Measurements from ENCODE around the gene FGF4.
"Not testable (repeated sequence)": the region's sequence is repeated elsewhere in the genome, so short reads cannot be mapped to it uniquely, and the experiment has no call there.

FGF4 gene

DNA sequence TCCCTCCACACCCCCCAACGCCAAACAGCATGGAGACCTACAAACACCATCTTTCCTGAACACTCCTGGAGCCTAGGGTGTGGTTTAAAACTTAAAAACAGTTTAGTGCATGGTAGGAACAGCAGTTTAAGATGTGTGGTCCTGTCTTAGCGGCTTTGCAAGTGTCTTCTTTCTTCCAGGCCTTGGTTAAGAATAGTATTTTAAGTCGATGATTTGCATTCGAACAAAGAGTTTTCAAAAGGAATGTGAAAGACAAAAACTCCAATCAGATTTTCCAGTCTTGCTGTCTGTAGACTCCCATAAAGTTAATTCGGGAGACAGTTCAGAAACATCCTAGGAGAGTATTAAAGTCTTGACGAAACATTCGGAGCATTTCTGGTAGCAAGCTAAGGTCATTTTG lies 3.7 kb downstream of the FGF4 start:
- DNase-seq: no peak

DNA sequence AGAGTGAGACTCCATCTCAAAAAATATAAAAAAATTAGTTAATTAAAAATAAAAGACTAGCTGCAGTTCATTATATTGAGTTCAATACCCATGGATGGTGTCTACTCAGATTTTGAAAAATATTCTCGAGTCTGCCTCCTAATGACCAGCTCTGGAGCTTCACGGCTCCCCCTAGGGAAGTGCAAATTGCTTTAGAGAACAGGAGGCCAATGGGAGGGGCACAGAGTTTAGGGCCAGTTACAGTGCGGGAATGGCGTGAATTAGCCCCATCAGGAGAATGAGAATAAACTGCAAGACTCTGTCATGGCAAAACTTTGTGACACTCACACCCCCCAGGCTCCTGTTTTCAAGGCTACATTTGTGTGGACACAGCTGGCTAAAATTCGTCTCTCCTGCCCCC lies 4.6 kb downstream of the FGF4 start:
- no peak for DNase-seq

DNA sequence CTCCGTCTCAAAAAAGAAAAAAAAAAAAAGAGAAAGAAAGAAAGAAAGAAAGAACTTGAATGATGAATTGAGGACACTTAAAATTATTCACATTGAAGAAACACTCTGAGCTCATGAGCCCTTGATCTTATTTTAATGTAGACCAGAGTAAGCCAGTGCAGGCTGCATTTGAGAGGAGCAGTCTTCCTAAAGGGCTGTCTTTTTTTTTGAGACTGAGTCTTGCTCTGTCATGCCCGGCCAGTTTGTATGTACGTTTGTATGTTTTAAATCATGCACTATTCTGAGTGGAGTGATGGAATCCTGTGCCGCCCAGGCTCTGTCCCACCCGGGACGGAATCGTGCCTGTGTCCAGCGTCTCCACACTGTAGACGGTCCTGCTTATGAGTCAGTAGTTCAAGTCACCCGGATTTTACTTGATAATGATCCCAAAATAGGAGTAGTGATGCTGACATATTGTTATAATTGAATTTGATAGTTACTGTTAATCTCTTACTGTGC lies 9.6 kb downstream of the FGF4 start:
- no peak for DNase-seq

- not testable (repeated sequence) for DNase-seq
These were observed 10.2 kb downstream of the FGF4 start for GRCh38 chr11:69764918-69765317.

GRCh38 chr11:69760319-69760718 lies 14.8 kb downstream of the FGF4 start:
- no peak for DNase-seq

DNA sequence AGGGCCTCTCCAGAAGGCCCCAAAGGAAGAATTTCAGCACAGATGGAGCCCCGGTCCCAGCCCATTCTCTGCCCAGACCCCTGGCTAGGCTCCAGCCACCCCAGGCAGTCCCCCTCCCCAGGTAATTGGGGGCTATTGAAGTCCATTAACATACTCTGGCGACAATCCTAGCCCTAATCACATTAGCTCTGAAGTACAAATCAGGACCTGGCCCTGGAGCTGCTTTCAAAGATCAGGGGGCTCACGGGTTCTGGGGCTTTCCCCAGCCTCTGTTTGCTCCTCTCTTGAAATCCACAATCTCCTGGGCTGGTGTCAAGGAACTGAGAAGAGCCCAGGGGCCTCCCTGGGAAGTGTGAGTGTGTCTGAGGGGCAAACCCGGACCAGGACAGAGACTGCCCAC lies 22.3 kb downstream of the FGF4 start:
- DNase-seq: no peak

DNA sequence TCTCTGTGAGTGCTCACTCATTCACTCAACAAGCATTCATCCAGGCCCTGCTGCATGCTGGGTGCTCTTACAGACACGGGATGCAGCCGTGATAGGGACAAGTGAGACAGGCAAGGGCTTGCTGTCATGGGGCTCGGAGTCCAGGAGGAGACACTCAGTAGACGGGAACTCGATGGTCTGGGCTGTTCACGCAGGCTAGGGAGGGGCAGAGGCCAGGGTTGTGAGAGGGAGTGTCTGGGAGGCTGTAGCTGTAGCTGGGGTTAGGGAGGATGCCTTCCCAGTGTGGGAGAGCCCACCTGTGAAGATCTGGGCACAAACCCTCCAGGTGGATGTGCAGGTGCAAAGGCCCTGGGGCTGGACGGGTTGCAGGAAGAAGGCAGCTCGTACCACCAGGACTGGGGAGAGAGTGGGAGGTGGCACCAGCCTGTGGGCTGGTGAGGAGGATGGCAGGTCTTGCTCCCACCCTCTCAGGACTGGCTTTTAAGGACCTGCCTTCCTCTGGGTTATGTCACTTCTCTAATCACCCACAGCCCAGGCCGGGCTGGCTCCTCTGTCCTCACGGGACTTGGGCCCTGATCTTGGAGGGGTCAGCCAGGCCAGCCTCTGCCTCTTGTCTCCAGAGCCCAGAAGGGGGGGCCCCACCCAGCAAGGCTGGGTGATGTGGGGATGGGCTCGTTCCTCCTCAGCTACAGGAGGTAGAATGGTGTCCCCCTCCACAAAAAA lies 24.1 kb downstream of the FGF4 start:
- no peak for DNase-seq

DNA sequence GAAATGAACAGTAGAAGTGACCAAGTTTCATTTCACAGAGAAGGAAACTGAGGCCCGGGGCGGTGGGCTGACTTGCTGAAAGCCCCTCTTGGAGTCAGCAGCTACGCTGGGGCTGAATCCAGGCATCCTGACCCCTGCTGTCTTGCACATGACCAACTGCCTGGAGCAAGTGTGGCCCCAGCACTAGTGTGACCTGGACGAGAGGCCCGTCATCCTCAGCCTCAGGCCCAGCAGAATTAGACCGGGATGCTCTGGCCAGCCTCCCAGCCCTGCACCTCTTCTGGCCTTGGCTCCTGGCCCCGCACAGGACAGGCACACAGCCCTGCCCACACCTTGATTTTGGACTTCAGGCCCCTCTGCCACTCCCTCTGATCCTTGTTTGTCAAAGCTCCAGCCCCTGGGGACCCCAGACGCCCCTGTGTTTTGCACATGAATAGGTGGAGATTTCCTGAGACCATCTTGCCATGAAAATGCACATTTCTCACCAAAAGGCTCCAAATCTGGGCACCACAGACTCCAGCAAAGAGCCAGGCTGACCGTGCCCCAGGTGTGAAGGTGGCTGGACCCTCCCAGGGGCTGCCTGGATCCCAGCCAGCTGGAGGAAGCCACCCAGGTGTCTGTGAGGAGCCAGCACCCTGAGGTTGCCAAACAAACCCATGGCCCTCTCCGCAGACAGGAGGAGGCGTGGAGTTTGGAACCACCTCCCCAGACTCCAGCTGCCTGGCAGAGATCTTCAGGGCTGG lies 24.9 kb downstream of the FGF4 start:
- DNase-seq: no peak

GRCh38 chr11:69748637-69749036 lies 26.5 kb downstream of the FGF4 start:
- no peak for DNase-seq

- no peak for DNase-seq
These were observed 28.1 kb downstream of the FGF4 start for GRCh38 chr11:69746752-69747742.

DNA sequence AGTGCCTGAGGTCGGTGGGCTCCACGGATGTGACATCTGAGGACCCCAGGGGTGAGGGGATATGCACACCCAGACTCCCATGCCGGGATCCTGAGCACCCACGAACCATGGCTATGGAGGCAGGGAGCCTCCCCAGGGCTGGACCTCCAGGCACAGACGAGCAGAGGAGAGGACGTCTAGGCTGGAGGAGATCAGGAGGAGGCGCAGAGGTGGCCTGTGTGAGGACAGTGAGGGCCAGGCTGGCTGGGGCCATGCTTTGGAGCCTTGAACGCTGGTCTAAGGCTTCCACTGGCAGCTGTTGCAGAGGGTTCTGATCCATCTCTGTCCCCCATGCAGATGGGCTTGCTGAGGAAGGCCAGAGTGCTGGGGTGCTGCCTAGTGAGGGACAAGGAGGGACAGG lies 29.0 kb downstream of the FGF4 start:
- DNase-seq: no peak

- DNase-seq: no peak
These were observed 29.9 kb downstream of the FGF4 start for GRCh38 chr11:69745201-69745600.

DNA sequence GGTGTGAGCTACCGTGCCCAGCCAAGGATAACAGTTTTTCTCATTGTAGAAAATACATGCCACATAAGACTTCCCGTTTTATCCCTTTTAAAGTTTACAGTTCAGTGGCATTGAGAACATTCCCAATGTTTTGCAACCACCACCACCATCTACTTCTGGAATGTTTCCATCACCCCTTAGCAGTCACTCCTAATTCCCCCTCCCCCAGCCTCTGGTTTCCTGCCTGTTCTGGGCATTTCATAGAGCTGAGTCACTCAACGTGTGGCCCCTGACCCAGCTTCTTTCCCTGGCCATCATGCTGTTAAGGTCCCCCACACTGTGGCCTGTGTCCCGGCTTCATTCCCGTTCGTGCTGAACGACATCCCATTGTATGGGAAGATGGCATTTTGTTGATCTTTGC lies 30.7 kb downstream of the FGF4 start:
- no peak for DNase-seq

DNA sequence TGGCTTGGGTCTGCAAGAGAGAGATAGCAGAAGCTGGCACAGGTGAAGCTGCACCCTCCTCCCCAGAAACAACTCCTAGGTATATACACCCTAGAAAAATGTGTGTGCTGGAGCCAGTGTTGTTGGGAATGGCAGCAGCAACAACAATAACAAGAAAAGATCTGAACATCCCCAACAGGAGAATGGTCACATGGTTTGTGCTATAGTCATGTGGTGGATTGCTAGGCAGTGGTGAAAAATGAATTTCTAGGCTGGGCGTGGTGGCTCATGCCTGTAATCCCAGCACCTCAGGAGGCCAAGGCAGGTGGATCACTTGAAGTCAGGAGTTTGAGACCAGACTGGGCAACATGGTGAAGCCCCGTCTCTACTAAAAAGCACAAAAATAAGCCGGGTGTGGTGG lies 40.3 kb downstream of the FGF4 start:
- no peak for DNase-seq

- DNase-seq: no peak
These were observed 40.8 kb downstream of the FGF4 start for GRCh38 chr11:69734367-69734766.

DNA sequence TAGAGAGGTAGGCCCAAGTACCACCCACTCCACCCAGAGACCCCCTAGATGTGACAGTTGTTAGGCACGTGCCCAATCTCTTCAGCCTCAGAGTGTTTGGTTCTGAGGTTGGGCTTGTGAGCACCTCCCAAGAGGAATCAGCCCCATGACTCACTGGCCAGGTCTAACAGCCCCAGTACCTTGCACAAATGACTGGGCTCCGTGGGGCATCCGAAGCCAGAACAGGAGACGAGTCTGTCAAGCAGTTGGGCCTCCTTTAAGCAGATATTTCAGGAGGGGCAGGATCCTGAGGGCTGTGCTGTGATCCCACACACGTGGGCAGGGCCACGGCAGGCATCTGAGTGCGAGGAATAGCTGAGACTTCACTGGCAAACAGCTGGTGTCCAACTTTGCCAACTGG lies 42.2 kb downstream of the FGF4 start:
- no peak for DNase-seq

GRCh38 chr11:69731110-69731509 lies 44.0 kb downstream of the FGF4 start:
- DNase-seq: no peak

GRCh38 chr11:69730500-69730899 lies 44.6 kb downstream of the FGF4 start:
- DNase-seq: no peak

DNA sequence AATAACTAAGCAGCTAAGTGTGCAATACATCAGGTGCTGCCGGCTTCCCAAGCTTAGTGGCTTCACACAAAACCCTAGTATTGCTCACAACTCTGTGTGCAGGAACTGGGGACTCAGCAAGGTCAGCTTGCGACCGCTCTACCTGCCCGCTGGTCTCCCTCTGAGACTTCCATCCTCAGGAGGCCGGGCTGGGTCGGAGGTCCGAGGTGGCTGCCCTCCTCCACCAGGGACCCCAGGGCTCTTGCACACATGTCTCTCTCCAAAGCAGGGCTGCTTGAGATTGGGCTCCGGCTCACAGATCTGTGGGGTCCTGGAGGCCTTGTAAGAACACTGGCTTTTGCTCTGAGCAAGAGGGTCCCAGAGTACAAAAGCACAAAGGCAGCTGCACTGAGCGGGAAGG lies 45.9 kb downstream of the FGF4 start:
- DNase-seq: no peak

DNA sequence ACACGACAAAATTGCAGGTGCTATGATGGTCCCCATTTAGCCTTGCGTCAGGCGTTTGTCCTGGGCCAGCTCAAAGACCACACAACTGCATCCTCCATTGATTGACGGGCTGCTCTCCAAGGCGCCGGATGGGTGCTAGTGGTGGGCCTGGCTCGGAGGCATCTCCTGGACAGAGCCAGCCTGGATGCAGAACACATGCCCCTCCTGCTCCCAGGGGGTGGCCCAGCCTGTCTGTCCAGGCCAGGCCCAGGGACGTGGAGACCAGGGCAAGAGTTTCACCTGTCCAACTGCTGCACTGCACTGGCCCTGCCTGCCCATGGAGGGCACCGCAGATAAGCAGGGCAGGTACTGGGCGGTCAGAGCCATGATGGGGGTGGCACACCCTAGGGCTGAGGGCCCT lies 47.9 kb downstream of the FGF4 start:
- no peak for DNase-seq

- no peak for DNase-seq
These were observed 48.7 kb downstream of the FGF4 start for GRCh38 chr11:69726481-69726880.

DNA sequence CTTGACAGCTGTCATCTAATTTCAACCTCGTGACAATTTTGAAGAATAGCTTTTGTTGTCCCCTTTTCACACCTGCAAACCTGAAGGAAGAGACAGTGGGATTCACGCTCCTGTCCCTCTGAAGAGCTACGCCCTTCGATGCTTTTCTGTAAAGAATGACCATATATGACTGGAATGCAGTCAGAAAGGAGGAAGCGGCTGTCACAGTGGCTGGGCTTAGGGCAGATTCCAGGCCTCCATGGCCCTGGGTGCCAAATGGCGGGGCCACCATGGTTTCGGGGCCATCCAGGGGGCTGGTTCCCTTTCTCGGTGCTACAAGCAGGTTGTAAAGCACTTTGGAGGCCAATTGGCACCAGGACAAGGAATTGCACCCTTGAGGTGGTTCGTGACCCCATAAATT lies 49.1 kb downstream of the FGF4 start:
- DNase-seq: no peak

DNA sequence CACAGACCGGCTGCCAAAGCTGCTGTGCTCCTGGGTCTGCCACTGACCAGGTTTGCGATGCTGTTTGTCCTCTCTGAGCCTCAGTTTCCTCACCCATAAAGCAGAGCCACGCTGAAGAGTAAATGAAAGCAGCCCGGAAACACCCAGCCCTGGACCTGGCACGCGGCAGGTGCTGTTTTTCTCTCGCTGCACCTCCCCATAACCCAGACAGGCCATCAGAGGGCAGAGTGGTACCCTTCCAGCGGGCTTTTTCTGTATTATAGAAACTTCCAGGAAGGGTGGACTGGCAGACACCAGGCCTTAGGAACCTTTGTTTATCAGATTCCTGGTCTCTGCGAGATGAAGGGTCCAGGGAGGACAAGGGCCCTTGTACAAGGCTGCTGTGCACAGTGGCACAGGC lies 53.4 kb downstream of the FGF4 start:
- no peak for DNase-seq

Measured in inflammatory macrophage treated with lipopolysaccharide for 4 hours (primary cell).